ENCODE results near the gene CYB561D2.

DNA sequence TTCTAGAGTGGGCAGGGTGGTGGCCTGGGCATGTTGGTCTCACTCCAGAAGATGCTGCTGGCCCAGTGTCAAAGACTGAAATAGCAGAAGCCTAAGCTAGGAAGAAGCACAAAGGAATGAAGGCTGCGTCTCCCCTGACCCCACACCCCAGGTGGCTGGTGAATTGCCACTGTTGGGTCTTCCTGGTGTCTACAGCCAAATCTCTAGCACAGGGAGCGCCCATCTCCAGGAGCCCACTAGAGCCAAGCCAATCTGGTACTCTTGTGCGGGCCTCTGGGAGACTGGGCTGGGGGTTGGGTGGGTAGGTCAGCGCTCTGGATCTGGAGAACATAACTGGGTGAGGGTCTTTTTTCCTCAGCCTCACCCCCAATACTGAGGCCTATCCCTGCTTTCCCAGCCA is 23.5 kb upstream of the CYB561D2 start:
- no peak for TF ChIP-seq EZH2 (IDR thresholded peaks at IDR 0.05; ENCODE audit: borderline replicate concordance, insufficient read depth, low read length, poor library complexity, severe bottlenecking)
- TF ChIP-seq, protein P1, sequence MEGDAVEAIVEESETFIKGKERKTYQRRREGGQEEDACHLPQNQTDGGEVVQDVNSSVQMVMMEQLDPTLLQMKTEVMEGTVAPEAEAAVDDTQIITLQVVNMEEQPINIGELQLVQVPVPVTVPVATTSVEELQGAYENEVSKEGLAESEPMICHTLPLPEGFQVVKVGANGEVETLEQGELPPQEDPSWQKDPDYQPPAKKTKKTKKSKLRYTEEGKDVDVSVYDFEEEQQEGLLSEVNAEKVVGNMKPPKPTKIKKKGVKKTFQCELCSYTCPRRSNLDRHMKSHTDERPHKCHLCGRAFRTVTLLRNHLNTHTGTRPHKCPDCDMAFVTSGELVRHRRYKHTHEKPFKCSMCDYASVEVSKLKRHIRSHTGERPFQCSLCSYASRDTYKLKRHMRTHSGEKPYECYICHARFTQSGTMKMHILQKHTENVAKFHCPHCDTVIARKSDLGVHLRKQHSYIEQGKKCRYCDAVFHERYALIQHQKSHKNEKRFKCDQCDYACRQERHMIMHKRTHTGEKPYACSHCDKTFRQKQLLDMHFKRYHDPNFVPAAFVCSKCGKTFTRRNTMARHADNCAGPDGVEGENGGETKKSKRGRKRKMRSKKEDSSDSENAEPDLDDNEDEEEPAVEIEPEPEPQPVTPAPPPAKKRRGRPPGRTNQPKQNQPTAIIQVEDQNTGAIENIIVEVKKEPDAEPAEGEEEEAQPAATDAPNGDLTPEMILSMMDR (IDR thresholded peaks at IDR 0.05; ENCODE audit: poor library complexity, severe bottlenecking) = no peak

Measured in neural cell (in vitro differentiated cells).